Erythroblast (primary cell): ENCODE data around the gene RASEF.

ENCODE experiments used
- GATA1 ChIP-seq: IDR thresholded peaks from 2 replicates; pipeline ENCODE4 v1.6.1; 2011; ENCODE audit warnings: low read depth, mild to moderate bottlenecking, control low read depth, low read length, moderate library complexity
- POLR2A ChIP-seq: IDR thresholded peaks from 2 replicates; pipeline ENCODE4 v1.6.1; 2011; ENCODE audit warnings: mild to moderate bottlenecking, low read length

DNA sequence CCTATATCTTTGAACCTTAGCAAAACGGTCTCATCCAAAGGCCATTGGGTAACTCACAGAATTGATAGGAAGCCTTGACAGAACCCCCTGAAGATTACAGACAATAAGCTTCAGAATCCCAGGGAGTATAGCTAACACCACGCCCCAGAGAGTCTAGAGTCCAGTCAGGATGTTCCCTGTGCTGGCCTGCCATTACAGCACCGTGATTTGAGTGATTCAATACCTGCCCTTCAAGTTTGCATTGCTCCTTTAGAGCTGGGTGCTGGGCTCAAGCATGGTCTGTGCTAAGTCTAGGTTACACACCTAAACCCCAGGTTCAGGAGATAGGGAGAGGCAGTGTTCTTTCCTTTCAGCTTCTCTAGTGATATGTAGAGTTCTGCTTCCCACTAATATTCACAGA, 90.5 kb downstream of the RASEF start:
- TF ChIP-seq POLR2A (no peak), GATA1 (no peak)
